HG03097 (cell line): ENCODE measurements around the gene MAGI1.
"Not testable (repeated sequence)": the region's sequence is repeated elsewhere in the genome, so short reads cannot be mapped to it uniquely, and the experiment has no call there.

Source experiments
- ATAC-seq: cut with Tn5 transposase; IDR thresholded peaks from one replicate; pipeline ENCODE4 v1.9.1; 2021; ENCODE audit not compliant: unreplicated experiment, low FRiP score

Gene MAGI1

GRCh38 chr3:66038726-66039589 is at the start of gene MAGI1:
TSS of gene MAGI1 (minus strand) at chr3:66038918. CDS start at chr3:66038308, 610 bp downstream.
- ATAC-seq = peak; percentile 72

- no peak for ATAC-seq
Measured at GRCh38 chr3:66083784-66084213, 45.1 kb upstream of the MAGI1 start.

- ATAC-seq = no peak
Measured at GRCh38 chr3:66083096-66083678, 44.5 kb upstream of the MAGI1 start.

- no peak for ATAC-seq
Measured at GRCh38 chr3:66082679-66083078, 44.0 kb upstream of the MAGI1 start.

GRCh38 chr3:66080167-66080566 is 41.4 kb upstream of the MAGI1 start:
- no peak for ATAC-seq

- no peak for ATAC-seq
Measured at GRCh38 chr3:66077973-66078372, 39.3 kb upstream of the MAGI1 start.

- no peak for ATAC-seq
Measured at GRCh38 chr3:66076861-66077470, 38.2 kb upstream of the MAGI1 start.

GRCh38 chr3:66075281-66075680 is 36.6 kb upstream of the MAGI1 start:
- ATAC-seq = no peak

- ATAC-seq = no peak
Measured at GRCh38 chr3:66073464-66074141, 34.9 kb upstream of the MAGI1 start.

- no peak for ATAC-seq
Measured at GRCh38 chr3:66068255-66068654, 29.5 kb upstream of the MAGI1 start.

GRCh38 chr3:66066963-66067617 is 28.4 kb upstream of the MAGI1 start:
- ATAC-seq = no peak

GRCh38 chr3:66055289-66055688 is 16.6 kb upstream of the MAGI1 start:
- no peak for ATAC-seq

- no peak for ATAC-seq
Measured at GRCh38 chr3:66053550-66054094, 14.9 kb upstream of the MAGI1 start.

GRCh38 chr3:66052721-66053549 is 14.2 kb upstream of the MAGI1 start:
- no peak for ATAC-seq

- no peak for ATAC-seq
Measured at GRCh38 chr3:66050821-66051220, 12.1 kb upstream of the MAGI1 start.

- ATAC-seq = no peak
Measured at GRCh38 chr3:66048051-66048395, 9.3 kb upstream of the MAGI1 start.

GRCh38 chr3:66047311-66048050 is 8.8 kb upstream of the MAGI1 start:
- ATAC-seq = no peak

- ATAC-seq = not testable (repeated sequence)
Measured at GRCh38 chr3:66046321-66046720, 7.6 kb upstream of the MAGI1 start.

GRCh38 chr3:66041828-66042227 is 3.1 kb upstream of the MAGI1 start:
- ATAC-seq = no peak
